Prostate gland (tissue), 2 donors: ENCODE measurements around the gene CD72. TPM values are rescaled to one million over a fixed set of nuclear protein-coding genes. Genes with fewer than 3 reads are reported as not detected.
"Not testable (repeated sequence)": the region's sequence is repeated elsewhere in the genome, so short reads cannot be mapped to it uniquely, and the experiment has no call there.

Experiments used
- DNase-seq: peaks from one replicate; pipeline ENCODE4 v3.0.0-alpha.2; 2019; ENCODE audit warnings: low spot score
- H3K27ac ChIP-seq, 2 donors: fragments of 200-600 bp; sonication (generic); 2 replicates each; pipeline ENCODE4 v1.5.1; 2017 to 2019
- H3K27me3 ChIP-seq: fragments of 200-600 bp; sonication (generic); replicated peaks from 2 replicates; pipeline ENCODE4 v1.5.1; 2019; ENCODE audit not compliant: insufficient read depth
- H3K36me3 ChIP-seq, 2 donors: fragments of 200-600 bp; sonication (generic); 1 replicate in 1 of 2; 2 replicates in 1 of 2; pipeline versions ENCODE4 v1.5.1 to v1.8.1; 2017 to 2019
- H3K4me1 ChIP-seq: fragments of 200-600 bp; sonication (generic); replicated peaks from 2 replicates; pipeline ENCODE4 v1.5.1; 2019
- H3K4me3 ChIP-seq, 2 donors: fragments of 200-600 bp; sonication (generic); 2 replicates each; pipeline ENCODE4 v1.5.1; 2017 to 2019
- H3K9me3 ChIP-seq: fragments of 200-600 bp; sonication (generic); 2 replicates; pipeline ENCODE4 v1.5.1; 2017
- CTCF ChIP-seq, 4 experiments: fragments of 200-600 bp in 2 of 4; fragments of 450-650 bp in 2 of 4; sonication (generic) in 2 of 4; IDR thresholded peaks; 1 replicate in 3 of 4; 2 replicates in 1 of 4; pipeline ENCODE4 v1.5.1; 2016 to 2019; ENCODE audit warnings: antibody characterized with exemption in 4 of 4, mild to moderate bottlenecking in 2 of 4, moderate library complexity in 2 of 4
- POLR2A ChIP-seq: fragments of 450-650 bp; IDR thresholded peaks from one replicate; pipeline ENCODE4 v1.6.1; 2016; ENCODE audit warnings: antibody characterized with exemption, mild to moderate bottlenecking
- POLR2AphosphoS5 ChIP-seq: sonication (generic); formaldehyde crosslinking; IDR thresholded peaks from one replicate; pipeline ENCODE4 v1.6.1; 2017; ENCODE audit warnings: antibody characterized with exemption
- WGBS: methylation state at CpG from one replicate; pipeline ENCODE4 v1.1.5; 2018; 5-methylcytosine and 5-hydroxymethylcytosine counted together
- intact Hi-C: fragments of 100-400 bp; cut with DNase I; formaldehyde crosslinking; loops from one replicate; pipeline ENCODE4 v1.14.2; 2022
- total RNA-seq, 2 donors: library from RNA; depleted of rRNA; stranded (reverse); fragments of >200 nt; gene quantifications; one replicate each; pipeline ENCODE4 v1.1.0, GENCODE V29; 2016

Gene CD72
- total RNA-seq, 2 donors from 2014 or later = 3.0 to 3.2 TPM

GRCh38 chr9:35636877-35637246 lies 18.6 kb upstream of the CD72 start:
- H3K9me3 ChIP-seq, H3K27me3 ChIP-seq, DNase-seq, H3K27ac ChIP-seq, H3K36me3 ChIP-seq, H3K4me1 ChIP-seq, intact Hi-C loops, H3K4me3 ChIP-seq: not testable (repeated sequence)
- 79% methylated on average over 6 of the region's 6 CpGs for WGBS

- Histone ChIP-seq H3K27ac (no peak overlapping the region), H3K27me3 (no peaks in the 10 kb centered on the region), H3K4me1 (no peaks in the 10 kb centered on the region), H3K9me3 (no peaks in the 10 kb centered on the region), H3K4me3 (no peak overlapping the region), H3K36me3 (no peaks in the 10 kb centered on the region)
- intact Hi-C loops = no loop called here
- TF ChIP-seq POLR2AphosphoS5 (no peak), CTCF (IDR thresholded peaks at IDR 0.05) (no peak), POLR2A (no peak)
- no peak for DNase-seq
- 75% methylated on average over 9 of the region's 9 CpGs for WGBS
Observed at GRCh38 chr9:35636135-35636876, 18.1 kb upstream of the CD72 start.

DNA sequence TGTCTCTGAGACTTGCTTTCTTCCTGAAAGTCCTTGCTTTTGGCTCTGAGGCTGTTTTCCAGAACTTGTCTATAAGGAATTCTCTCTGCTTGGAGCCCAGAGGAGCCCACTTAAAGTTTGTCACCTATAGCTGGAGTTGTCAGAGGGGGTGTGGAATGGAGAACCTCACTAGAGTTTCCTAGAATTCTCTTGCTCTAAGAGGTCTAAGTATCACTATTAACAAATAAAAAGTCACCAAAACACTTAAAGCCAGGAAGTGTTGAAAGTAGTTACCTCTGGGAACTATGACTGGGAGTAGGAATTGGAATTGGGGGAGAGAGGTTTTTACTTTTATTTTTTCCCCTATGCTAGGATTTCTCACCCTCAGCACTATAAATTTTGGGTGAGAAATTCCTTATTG lies 17.5 kb upstream of the CD72 start:
- Histone ChIP-seq H3K36me3 (no peaks in the 10 kb centered on the region), H3K4me3 (no peak overlapping the region), H3K27ac (no peak overlapping the region), H3K27me3 (no peaks in the 10 kb centered on the region), H3K4me1 (no peaks in the 10 kb centered on the region), H3K9me3 (no peaks in the 10 kb centered on the region)
- no peak for TF ChIP-seq CTCF (IDR thresholded peaks at IDR 0.05)
- TF ChIP-seq POLR2AphosphoS5 = no peak
- TF ChIP-seq POLR2A = no peak
- intact Hi-C loops = no loop called here
- no peak for DNase-seq

DNA sequence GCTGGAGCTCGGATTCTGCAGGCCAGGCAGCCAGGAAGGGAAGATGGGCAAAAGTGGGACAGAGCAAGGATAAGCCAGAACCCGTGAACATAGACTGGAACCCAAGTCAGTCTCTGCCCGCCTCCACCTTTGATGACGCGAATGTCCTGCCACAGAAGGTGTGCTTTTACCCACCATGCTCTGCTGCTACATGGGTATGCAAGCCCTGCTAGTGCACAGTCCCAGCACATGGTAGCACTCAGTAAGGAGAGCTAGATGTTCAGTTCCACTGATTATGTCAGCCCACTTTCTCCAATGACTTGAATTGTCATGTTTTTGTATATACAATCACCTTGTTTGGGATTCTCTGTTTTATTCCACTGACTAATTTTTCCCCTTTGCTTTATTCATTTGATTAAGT lies 11.4 kb upstream of the CD72 start:
- Histone ChIP-seq H3K27ac (no peak overlapping the region), H3K27me3 (no peaks in the 10 kb centered on the region), H3K36me3 (no peaks in the 10 kb centered on the region), H3K4me1 (no peaks in the 10 kb centered on the region), H3K9me3 (no peaks in the 10 kb centered on the region), H3K4me3 (no peak overlapping the region)
- intact Hi-C loops = no loop called here
- TF ChIP-seq POLR2A (no peak), CTCF (IDR thresholded peaks at IDR 0.05) (no peak), POLR2AphosphoS5 (no peak)
- no peak for DNase-seq
- WGBS = 89% methylated on average over 5 of the region's 5 CpGs

- Histone ChIP-seq H3K9me3 (no peaks in the 10 kb centered on the region), H3K27ac (no peak overlapping the region), H3K36me3 (no peaks in the 10 kb centered on the region), H3K4me3 (no peak overlapping the region), H3K4me1 (no peaks in the 10 kb centered on the region), H3K27me3 (no peaks in the 10 kb centered on the region)
- intact Hi-C loops = no loop called here
- no peak for TF ChIP-seq POLR2A
- TF ChIP-seq POLR2AphosphoS5 = no peak
- TF ChIP-seq CTCF (IDR thresholded peaks at IDR 0.05) = no peak
- 92% methylated on average over 6 of the region's 6 CpGs for WGBS
- no peak for DNase-seq
Observed at GRCh38 chr9:35628389-35628991, 10.3 kb upstream of the CD72 start.
